OCI-LY1 (cell line): ENCODE results near the gene MYOZ1.

Source experiments
- H2AFZ ChIP-seq: fragments of 200-600 bp; sonication (generic), shearing (Covaris generic); 2 replicates; pipeline ENCODE4 v1.6.0; 2014; ENCODE audit warnings: antibody characterized with exemption, mild to moderate bottlenecking, low read length
- H3F3A ChIP-seq: fragments of 200-600 bp; sonication (generic), shearing (Covaris generic); 2 replicates; pipeline ENCODE4 v1.6.0; 2014; ENCODE audit warnings: mild to moderate bottlenecking, antibody characterized with exemption, low read length, moderate library complexity; ENCODE audit not compliant: insufficient read depth
- H3K27ac ChIP-seq: fragments of 200-600 bp; sonication (generic); 2 replicates; pipeline ENCODE4 v1.5.1; 2014; ENCODE audit warnings: low read length, mixed run types, mild to moderate bottlenecking, low read depth; ENCODE audit not compliant: poor library complexity, severe bottlenecking
- H3K27me3 ChIP-seq: fragments of 200-600 bp; sonication (generic); 2 replicates; pipeline ENCODE4 v1.6.0; 2014; ENCODE audit warnings: antibody characterized with exemption, mild to moderate bottlenecking, low read length, moderate library complexity; ENCODE audit not compliant: insufficient read depth
- H3K36me3 ChIP-seq: fragments of 200-600 bp; sonication (generic); 2 replicates; pipeline ENCODE4 v1.6.1; 2014; ENCODE audit warnings: mild to moderate bottlenecking, antibody characterized with exemption, low read length, moderate library complexity, mixed read lengths; ENCODE audit not compliant: insufficient read depth
- H3K4me1 ChIP-seq: fragments of 200-600 bp; sonication (generic); 2 replicates; pipeline ENCODE4 v1.5.1; 2014; ENCODE audit warnings: mild to moderate bottlenecking, low read length, moderate library complexity; ENCODE audit not compliant: insufficient read depth, severe bottlenecking
- H3K4me2 ChIP-seq: fragments of 200-600 bp; sonication (generic), shearing (Covaris generic); 2 replicates; pipeline ENCODE4 v1.6.1; 2014; ENCODE audit warnings: low read length
- H3K4me3 ChIP-seq: fragments of 200-600 bp; sonication (generic); 2 replicates; pipeline ENCODE4 v1.5.1; 2014; ENCODE audit warnings: low read length, low read depth, mild to moderate bottlenecking, mixed read lengths; ENCODE audit not compliant: poor library complexity, severe bottlenecking
- H3K79me2 ChIP-seq: fragments of 200-600 bp; shearing (Covaris generic); 2 replicates; pipeline ENCODE4 v1.6.1; 2016; ENCODE audit warnings: mixed run types, low read length, mixed read lengths; ENCODE audit not compliant: insufficient read depth
- H3K9ac ChIP-seq: fragments of 200-600 bp; sonication (generic), shearing (Covaris generic); 2 replicates; pipeline ENCODE4 v1.6.1; 2014; ENCODE audit warnings: mild to moderate bottlenecking, low read length, mixed read lengths
- H3K9me2 ChIP-seq: fragments of 200-600 bp; sonication (generic), shearing (Covaris generic); 2 replicates; pipeline ENCODE4 v1.6.1; 2014; ENCODE audit warnings: low read depth, mild to moderate bottlenecking, low read length, mixed read lengths
- H3K9me3 ChIP-seq: fragments of 200-600 bp; shearing (Covaris generic); 2 replicates; pipeline ENCODE4 v1.6.1; 2014; ENCODE audit warnings: low read length, mixed read lengths
- H4K20me1 ChIP-seq: fragments of 200-600 bp; sonication (generic), shearing (Covaris generic); 2 replicates; pipeline ENCODE4 v1.6.0; 2016; ENCODE audit warnings: mild to moderate bottlenecking, low read length; ENCODE audit not compliant: insufficient read depth
- CTCF ChIP-seq: fragments of 200-600 bp; sonication (generic), shearing (Covaris generic); IDR thresholded peaks from 2 replicates; pipeline ENCODE4 v1.5.1; 2017; ENCODE audit warnings: mild to moderate bottlenecking, antibody characterized with exemption, low read length, moderate library complexity, mixed read lengths
- EZH2 ChIP-seq: fragments of 200-600 bp; sonication (generic), shearing (Covaris generic); IDR thresholded peaks from 2 replicates; pipeline ENCODE4 v1.8.0; 2017; ENCODE audit warnings: borderline replicate concordance, mixed run types, mild to moderate bottlenecking, antibody characterized with exemption, low read length, moderate library complexity, mixed read lengths

The MYOZ1 gene

DNA sequence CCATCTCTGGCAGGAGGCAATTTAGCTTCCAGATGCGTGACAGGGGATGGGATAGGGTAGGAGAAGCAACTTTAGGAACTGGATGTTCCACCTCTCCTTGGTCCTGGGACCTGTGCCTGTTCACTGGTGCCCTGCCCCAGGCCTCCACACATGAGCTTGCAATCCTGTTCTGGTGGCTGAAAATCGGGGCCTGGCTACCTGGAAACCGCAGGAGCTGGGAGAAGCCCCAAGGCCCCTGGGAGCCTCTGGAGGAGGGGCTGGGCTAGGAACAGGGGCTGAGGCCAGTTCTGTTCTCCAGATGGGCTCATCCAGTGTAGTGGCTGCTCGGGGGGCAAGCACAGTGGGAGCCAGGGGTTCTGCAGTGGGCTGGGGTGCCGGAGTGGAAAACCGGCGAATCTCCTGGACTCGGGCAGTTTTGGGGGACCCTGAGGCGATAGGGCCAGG, 5.3 kb upstream of the MYOZ1 start:
- H3K9ac ChIP-seq = no peak overlapping the region
- no peak overlapping the region for H3K4me3 ChIP-seq
- no peak overlapping the region for H2AFZ ChIP-seq

DNA sequence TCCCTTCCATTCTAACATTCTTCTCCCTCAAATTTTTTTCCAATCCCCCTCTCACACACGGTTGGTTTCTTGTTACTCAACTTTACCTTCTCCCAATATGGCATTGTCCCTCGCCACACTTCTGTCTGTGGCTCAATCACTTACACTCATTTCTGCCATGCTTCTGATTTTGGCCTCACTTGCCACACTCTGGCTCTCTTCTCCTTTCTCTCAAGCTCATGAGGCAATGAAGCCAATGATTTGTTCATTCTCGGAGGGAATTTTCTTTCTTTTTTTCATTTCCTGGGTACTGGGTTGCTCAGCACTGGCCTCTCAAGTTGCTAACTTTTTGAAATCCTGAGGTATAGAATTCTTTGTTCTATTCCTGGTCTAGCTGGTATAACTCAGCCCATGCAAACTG, 4.0 kb upstream of the MYOZ1 start:
- no peak overlapping the region for H3K9ac ChIP-seq
- H3K79me2 ChIP-seq = no peaks in the 10 kb centered on the region
- H3K4me2 ChIP-seq = no peak overlapping the region

More for the DNA sequence above, 5.3 kb upstream of the MYOZ1 start:
- Histone ChIP-seq H3K4me2 (no peak overlapping the region), H3K4me1 (peaks cover 6% of the 10 kb centered on the region), H3K27ac (no peak overlapping the region), H3K79me2 (no peaks in the 10 kb centered on the region), H4K20me1 (no peaks in the 10 kb centered on the region), H3F3A (no peaks in the 10 kb centered on the region), H3K9me3 (no peaks in the 10 kb centered on the region), H3K36me3 (no peaks in the 10 kb centered on the region), H3K9me2 (no peaks in the 10 kb centered on the region), H3K27me3 (0 out of 2 replicates have a peak, but pooled peaks cover 4% of the 10 kb centered on the region)
- no peak for TF ChIP-seq EZH2
- no peak for TF ChIP-seq CTCF

DNA sequence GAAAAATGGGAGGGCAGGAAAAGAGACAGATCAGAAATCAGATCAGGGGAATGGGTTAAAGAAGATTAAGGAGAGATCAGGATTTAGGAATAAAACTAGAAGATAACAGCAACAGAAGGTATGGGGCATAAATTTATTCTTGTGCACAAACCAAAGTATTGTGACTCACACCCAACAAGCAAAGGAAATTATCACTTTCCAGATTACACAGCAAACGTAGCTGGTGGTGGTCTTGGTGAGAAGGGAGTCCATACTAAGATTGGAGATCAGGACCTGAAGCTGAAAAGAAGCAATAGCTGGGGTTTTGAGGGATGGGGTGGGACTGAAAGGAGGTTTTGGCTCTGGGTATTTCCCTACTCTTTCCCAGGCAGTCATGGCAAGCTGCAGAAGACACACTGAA, 3.5 kb upstream of the MYOZ1 start:
- Histone ChIP-seq H3K79me2 (no peaks in the 10 kb centered on the region), H3K4me3 (no peak overlapping the region), H3K4me2 (no peak overlapping the region), H3K9me2 (no peaks in the 10 kb centered on the region), H3K9me3 (no peaks in the 10 kb centered on the region), H3K27ac (no peak overlapping the region), H3K36me3 (no peaks in the 10 kb centered on the region), H3K4me1 (no peaks in the 10 kb centered on the region), H3F3A (no peaks in the 10 kb centered on the region), H3K27me3 (0 out of 2 replicates have a peak, but pooled peaks cover 3% of the 10 kb centered on the region), H2AFZ (no peak overlapping the region), H3K9ac (no peak overlapping the region), H4K20me1 (no peaks in the 10 kb centered on the region)
- TF ChIP-seq CTCF (no peak), EZH2 (no peak)

More for the DNA sequence above, 4.0 kb upstream of the MYOZ1 start:
- H3K36me3 ChIP-seq = no peaks in the 10 kb centered on the region
- H3K9me3 ChIP-seq = no peaks in the 10 kb centered on the region
- H4K20me1 ChIP-seq = no peaks in the 10 kb centered on the region
- 0 out of 2 replicates have a peak, but pooled peaks cover 4% of the 10 kb centered on the region for H3K27me3 ChIP-seq
- no peak overlapping the region for H3K4me3 ChIP-seq
- no peaks in the 10 kb centered on the region for H3K9me2 ChIP-seq
- no peaks in the 10 kb centered on the region for H3K4me1 ChIP-seq
- TF ChIP-seq CTCF = no peak
- no peaks in the 10 kb centered on the region for H3F3A ChIP-seq
- H3K27ac ChIP-seq = no peak overlapping the region
- H2AFZ ChIP-seq = no peak overlapping the region
